ENCODE measurements around the gene KMT2E.
"Not testable (repeated sequence)": the region's sequence is repeated elsewhere in the genome, so short reads cannot be mapped to it uniquely, and the experiment has no call there.

The KMT2E gene

DNA sequence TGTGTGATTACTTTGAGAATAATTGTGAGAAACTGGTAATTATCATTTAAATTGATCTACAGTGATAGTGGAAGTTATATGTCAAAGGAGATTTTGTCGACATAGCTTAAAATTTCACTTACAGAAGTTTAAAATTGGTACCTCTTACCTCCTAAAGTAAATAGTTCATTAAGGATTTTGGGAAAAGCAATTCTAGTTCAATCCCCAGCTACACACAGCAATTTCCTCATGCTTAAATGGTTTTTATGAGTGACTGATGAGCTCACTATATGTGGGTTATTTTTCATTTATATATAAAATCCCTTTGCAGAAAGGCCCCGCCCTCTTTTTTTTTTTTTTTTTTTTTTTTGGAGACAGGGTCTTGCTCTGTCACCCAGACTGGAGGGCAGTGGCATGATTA, 12.7 kb downstream of the KMT2E start:
- DNase-seq (ENCODE audit: low read depth), result no peak

DNA sequence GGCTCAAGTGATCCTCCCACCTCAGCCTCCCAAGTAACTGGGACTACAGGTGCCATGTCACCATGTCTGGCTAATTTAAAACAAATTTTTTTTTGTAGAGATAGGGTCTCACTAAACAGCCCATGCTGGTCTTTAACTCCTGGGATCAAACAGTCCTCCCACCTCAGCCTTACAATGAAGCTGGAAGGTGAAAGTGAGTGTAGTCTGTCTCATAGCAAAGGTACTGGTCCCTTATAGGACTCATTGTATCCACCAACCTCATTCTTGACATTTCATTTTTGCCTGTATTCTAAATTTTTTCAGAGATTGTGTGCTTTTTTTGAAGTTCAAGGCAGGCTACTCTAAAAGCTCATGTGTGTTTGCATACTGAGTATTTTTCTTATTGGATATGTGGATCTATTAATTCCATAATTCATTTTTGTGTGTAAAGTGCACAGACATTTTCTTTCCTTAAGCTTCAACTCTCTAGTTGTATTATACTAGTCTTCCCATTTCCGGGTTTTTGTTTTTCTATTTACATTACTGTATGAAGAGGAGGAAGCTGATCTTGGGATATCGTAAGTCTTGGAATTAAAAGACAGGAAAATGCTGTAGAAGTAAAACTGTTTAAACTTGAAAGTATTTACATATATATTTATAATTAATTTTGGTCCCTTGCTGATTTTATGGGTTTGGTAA, 13.3 kb downstream of the KMT2E start:
- no peak for DNase-seq (ENCODE audit: low read depth)

DNA sequence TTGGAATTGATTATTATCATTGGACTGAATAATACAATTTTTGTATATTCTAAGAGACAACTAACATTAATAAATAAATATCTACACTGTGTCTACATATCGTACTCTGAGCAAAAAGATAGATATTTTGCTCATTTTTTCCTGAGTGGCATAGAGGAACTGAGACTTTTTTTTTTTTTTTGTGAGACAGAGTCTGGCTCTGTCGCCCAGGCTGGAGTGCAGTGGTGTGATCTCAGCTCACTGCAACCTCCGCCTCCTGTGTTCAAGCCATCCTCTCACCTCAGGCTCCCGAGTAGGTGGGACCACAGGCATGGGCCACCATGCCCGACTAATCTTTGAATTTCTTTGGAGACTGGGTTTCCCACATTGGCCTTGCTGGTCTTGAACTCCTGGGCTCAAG, 14.0 kb downstream of the KMT2E start:
- no peak for DNase-seq (ENCODE audit: low read depth)

DNA sequence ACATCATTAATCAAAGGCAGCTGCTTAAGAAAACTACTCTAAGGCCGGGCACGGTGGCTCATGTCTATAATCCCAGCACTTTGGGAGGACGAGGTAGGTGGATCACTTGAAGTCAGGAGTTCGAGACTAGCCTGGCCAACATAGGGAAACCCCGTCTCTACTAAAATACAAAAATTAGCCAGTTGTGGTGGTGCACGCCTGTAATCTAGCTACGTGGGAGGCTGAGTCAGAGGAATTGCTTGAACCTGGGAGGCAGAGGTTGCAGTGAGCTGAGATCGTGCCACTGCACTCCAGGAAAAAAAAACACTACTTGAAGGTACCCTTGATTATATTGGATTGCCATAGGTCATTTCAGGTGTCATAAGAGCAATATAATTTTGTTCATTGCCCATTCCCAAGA, 14.9 kb downstream of the KMT2E start:
- not testable (repeated sequence) for DNase-seq (ENCODE audit: low read depth)

DNA sequence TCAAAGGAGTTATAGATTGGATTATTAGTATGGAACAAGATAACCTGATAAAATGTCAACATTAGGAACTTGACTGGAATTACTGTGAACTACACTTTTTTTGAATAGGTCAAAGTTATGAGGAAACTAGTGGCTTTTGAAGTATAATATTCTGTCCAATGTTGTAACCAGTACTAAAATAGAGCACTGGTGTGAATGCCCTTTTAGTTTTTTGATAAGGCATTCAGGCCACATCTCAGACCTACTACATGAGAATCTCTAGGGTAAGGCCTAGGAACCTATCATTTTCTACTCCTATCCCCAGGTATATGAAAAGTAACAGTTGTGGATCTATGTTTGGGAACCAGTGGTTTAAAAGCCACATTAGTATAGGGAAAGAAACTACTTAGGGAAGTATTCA, 16.4 kb downstream of the KMT2E start:
- DNase-seq (ENCODE audit: low read depth), result no peak

DNA sequence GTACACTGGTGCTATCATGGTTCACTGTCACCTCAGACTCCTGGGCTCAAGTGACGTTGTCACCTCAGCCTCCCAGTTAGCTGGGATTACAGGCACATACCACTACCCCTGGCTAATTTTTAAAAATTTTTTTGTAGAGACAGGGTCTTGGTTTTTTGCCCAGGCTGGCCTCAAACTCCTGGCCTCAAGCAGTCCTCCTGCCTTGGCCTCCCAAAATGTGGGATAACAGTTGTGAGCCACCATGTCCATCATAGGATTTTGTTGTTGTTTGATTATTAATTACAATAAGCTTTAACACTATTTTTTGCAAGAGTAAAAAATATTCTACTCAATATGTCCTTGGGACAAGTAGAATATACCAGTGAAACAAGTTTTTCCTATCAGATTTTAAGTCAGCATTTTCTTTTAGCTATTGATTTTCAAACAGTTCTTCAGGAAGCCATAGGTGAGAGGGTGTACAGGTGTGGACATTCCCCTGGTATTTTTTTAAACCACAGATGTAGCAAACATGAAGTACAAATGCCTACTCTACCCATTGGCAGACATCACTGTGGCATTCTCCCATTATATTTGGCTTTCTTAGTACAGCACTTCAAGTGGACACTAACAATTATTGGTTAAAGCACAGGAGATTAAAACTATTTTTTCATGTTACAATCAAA, 18.7 kb downstream of the KMT2E start:
- no peak for DNase-seq (ENCODE audit: low read depth)

DNA sequence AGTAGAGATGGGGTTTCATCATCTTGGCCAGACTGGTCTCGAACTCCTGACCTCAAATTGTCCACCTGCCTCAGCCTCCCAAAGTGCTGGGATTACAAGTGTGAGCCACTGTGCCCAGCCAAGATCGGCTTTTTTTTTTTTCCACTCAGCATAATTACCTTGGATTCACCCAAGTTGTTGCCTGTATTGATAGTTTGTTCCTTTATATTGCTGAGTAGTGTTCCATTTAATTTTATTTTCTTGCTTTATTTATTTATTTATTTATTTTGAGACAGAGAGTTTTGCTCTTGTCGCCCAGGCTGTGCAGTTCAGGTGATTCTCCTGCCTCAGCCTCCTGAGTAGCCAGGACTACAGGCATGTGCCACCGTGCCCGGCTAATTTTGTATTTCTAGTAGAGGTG, 21.3 kb downstream of the KMT2E start:
- no peak for DNase-seq (ENCODE audit: low read depth)

DNA sequence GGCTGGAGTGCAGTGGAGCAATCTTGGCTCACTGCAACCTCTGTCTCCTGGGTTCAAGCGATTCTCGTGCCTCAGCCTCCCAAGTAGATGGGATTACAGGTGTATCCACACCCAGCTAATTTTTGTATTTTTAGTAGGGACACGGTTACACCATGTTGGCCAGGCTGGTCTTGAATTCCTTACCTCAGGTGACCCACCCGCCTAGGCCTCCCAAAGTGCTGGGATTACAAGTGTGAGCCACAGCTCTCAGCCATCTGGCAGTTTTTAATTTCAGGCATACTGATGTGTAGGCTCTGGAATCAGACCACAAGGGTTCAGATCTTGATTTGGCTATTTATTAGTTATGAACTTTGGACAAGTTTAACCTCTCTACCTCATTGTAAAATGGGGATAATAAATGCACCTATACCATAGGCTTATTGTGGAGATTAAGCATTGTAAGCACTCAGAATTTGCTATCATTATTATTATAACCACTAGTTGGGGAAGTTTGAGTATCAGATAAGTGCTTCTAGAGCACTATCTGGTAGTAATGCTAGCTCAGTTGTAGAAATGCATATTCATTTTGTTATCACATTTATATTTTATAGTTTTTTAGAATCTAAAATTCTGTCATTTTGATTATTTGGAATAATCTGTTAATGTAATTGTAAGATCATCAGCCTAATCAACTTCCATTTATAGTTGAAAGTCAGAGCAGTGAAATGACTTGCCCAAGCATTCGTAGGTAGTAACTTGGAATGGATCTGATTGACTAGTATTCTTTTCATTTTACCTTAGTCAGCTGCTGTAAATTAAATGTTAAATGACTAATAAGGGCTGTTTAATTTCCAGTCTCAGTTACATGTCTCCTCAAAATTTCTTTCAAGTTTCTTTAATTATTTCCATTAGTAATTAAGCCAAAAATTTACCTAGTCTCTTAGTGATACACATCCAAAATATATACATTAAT, 22.5 kb downstream of the KMT2E start:
- DNase-seq (ENCODE audit: low read depth), result no peak

DNA sequence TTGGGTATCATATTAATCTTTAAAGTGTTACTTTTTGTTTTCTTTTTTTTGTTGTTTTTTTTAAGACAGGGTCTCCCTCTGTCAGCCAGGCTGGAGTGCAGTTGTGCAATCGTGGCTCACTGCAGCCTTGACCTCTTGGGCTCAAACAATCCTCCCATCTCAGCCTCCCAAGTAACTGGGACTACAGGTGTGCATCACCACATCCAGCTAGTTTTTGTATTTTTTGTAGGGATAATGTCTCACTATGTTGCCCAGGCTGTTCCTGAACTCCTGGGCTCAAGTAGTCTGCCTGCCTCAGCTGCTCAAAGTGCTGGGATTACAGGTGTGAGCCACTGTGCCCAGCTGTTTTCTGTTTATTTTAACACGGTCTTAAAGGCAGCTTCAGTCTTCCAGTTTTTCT, 23.3 kb downstream of the KMT2E start:
- no peak for DNase-seq (ENCODE audit: low read depth)

DNA sequence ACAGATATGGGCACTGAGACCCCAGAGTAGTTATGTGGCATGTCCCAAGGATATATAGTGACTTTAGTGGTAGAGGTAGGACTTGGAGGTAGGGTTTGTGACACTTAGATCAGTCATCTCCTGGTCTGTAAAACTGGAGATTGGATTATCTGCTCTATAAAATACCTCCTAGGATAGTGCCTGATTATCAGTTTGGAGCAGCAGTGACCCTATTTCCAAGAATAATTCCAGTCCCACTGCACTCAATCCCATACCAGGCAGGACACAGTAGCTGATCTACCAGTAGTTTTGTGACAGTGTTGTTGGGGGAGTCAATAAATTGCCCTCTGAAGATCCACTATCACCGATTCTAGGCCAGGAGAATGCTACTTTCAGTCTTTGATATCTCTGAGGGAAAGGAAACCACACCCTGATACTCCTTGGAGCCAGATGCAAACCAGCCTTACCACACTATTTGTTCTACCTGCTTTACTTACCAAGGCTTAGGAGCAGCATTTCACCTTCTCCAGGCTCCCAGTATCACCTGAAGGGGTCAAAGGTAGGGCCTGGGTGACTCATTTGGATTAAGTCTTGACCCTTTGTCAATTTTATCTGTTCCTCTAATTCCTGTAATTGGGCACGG, 30.6 kb downstream of the KMT2E start:
- no peak for DNase-seq (ENCODE audit: low read depth)

DNA sequence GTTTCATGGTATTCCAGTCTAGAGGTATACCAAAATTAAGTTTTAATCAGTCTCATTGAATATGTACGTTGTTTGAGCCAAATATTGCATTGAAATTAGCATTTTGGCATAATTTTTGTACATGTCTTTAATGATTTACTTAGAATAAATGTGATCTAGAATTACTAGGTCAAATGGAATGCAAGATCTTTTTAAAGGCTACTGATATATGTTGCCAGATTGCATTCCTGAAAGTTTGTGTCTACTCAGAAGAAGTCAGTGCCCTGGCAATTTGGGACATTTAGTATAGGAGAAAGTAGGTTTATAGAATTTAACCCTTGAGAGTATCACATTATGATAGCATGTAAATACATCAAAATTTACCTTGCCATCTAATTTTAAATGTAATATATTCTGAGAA, 32.4 kb downstream of the KMT2E start:
- no peak for DNase-seq (ENCODE audit: low read depth)

DNA sequence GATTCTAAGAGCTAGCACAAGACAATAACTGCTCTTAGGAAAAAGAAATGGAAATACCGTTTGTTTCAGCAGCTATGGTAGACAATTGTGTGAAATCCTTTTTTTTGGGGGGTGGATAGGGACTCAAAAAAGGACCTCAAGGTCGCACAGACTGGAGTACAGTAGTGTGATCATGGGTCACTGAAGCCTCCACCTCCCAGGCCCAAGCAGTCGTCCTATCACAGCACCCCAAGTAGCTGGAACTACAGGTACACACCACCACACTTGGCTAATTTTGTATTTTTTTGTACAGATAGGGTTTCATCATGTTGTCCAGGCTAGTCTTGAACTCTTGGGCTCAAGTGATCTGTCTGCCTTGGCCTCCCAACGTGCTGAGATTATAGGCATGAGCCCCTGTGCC, 33.9 kb downstream of the KMT2E start:
- DNase-seq (ENCODE audit: low read depth), result no peak

DNA sequence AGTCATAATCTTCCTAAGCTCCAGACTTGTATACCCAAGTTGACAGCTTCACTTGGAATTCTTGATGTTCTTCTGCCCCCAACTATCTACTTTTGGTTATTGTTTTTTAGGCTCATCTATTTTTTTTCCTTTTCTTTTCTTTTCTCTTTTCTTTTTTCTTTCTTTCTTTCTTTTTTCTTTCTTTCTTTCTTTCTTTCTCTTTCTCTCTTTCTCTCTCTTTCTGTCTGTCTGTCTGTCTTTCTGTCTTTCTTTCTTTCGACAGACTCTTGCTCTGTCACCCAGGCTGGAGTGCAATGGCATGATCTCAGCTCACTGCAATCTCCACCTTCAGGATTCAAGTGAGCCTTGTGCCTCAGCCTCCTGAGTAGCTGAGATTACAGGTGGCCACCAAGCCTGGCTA, 36.5 kb downstream of the KMT2E start:
- DNase-seq (ENCODE audit: low read depth), result no peak

DNA sequence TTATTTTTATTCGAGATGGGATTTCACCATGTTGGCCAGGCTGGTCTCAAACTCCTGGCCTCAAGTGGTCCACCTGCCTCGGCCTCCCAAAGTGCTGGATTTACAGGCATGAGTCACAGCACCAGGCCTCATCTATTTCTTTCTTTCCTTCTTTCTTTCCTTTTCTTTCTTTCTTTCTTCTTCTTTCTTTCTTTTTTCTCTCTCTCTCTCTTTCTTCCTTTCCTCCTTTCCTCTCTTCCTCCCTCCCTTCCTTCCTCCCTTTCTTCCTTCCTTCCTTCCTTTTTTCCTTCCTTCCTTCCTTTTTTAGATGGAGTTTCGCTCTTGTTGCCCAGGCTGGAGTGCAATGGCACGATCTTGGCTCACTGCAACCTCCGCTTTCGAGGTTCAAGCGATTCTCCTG, 36.9 kb downstream of the KMT2E start:
- not testable (repeated sequence) for DNase-seq (ENCODE audit: low read depth)

DNA sequence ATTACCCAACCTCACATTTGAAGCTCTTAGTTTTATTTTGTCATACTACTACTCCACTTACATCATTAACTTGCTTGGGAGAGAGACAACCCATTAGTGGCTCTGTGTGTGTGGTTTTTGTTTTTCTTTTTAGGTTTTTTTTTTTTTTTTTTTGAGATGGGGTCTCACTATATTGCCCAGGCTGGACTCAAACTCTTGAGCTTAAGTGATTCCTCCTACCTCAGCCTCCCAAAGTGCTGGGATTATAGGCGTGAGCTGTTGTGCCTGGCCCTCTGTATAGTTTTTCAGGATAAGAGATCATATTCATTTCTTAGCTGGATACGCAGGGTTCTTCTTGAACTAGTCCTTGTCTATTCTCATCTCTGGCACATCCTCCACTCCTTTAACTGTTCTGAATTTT, 41.1 kb downstream of the KMT2E start:
- DNase-seq (ENCODE audit: low read depth), result no peak

DNA sequence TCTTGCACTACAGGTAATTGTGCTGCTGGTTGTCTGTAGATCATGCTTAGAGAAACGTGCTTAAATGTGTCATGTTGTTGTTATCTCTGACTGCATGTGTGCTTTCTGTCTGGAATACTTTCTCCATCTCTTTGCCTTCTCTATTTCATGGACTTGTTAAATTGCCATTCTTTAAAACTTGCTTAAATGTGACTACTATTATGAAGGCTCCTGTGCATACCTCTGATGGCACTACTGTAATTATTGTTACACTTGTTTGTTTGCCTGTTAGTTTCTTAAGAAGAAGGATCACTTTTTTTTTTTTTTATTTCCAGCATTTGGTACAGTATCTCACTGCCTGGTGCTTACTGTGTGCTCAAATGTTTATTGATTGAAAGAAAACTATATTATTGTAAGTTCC, 41.6 kb downstream of the KMT2E start:
- no peak for DNase-seq (ENCODE audit: low read depth)

DNA sequence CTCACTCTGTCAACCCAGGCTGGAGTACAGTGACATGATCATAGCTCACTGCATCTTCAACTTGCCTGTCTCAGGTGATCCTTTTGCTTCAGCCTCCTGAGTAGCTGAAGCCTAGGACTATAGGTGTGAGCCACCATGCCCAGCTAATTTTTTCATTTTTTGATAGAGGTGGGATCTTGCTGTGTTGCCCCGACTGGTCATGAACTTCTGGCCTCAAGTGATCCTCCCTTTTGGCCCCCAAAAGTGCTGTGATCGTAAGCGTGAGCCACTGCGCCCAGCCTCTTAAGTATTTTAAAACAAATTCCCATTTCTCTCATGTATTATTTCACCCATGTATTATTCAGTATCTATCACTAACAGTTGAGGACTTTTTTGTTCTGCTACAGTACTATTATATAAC, 43.5 kb downstream of the KMT2E start:
- DNase-seq (ENCODE audit: low read depth), result no peak

DNA sequence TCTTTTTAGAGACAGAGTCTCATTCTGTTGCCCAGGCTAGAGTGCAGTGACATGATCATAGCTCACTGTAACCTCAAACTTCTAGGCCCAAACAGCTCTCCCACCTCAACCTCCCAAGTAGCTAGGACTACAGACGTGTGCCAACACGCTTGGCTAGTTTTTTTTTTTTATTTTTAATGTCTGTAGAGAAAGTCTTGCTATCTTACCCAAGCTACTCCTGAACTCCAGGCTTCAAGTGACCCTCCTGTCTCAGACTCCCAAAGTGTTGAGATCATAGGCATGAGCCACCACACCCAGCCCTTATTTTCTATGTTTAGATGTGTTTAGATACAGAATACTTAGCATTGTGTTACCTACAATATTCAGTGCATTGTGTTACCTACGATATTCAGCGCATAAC, 46.4 kb downstream of the KMT2E start:
- DNase-seq (ENCODE audit: low read depth), result no peak

DNA sequence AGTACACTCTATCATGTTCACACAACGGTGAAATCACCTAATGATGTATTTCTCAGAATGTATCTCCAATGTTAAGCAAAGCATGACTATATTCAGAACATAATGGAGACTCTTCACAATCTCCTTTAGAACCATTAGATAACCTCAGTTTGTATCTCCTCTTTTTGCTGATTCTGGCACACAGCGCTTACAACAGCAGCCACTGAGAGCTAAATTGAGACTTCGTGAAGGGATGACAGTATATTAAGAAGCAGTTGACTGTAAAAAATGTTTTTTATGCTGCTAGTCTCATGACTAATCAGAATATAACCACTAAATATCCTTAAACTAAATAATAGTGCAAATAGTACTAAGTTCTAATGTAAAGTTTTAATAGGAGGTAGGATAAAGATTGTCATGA, 46.9 kb downstream of the KMT2E start:
- DNase-seq (ENCODE audit: low read depth), result no peak

DNA sequence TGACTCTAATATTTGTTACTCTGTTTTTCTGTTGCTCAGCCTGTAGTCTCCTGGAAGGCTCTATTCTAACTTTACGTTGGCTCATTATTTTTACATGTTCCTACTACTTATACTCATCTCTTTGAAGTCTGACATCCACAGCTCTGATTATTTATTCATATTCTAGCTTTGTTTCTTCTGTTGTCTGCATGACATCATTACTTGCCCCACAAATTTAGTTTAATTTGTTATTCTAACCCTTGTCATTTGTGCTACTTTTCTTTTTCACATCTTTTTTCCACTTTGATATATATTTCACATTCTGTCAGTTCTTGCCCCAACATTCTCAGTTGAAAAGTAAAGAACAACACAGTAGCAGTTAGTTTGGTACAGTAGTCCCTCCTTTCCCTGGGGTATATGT, 51.1 kb downstream of the KMT2E start:
- DNase-seq (ENCODE audit: low read depth), result no peak

DNA sequence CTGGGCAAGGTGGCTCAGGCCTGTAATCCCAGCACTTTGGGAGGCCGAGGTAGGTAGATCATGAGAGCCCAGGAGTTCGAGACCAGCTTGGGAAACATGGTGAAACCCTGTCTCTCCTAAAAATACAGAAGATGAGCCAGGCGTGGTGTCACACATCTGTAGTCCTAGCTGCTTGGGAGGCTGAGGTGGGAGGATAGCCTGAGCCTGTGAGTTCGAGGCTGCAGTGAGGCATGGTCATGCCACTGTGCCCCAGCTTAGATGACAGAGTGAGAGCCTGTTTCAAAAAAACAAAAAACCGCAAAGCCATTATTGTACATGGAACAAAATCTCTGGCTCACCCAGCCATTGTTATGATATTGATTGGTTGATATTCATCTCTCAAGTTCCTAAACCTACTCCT, 53.7 kb downstream of the KMT2E start:
- no peak for DNase-seq (ENCODE audit: low read depth)

DNA sequence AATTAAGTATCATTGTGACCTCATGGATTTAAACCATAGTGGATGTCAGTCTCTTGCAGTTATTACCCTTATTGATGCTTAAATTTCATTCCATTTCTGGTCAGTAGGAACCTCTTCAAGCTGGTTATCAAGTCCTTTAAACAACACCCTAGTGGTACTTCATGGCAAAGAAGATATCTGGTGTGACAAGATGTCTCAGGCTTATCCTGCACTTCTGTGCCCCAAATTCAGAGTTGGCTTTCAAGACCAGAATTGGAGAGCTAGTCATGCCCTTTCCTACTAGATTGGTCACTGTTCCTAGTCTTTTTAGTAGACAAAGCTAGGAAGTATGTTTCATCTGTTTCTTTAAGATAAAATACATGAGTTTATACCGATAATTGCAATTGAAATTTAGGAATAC, 54.9 kb downstream of the KMT2E start:
- DNase-seq (ENCODE audit: low read depth), result no peak

DNA sequence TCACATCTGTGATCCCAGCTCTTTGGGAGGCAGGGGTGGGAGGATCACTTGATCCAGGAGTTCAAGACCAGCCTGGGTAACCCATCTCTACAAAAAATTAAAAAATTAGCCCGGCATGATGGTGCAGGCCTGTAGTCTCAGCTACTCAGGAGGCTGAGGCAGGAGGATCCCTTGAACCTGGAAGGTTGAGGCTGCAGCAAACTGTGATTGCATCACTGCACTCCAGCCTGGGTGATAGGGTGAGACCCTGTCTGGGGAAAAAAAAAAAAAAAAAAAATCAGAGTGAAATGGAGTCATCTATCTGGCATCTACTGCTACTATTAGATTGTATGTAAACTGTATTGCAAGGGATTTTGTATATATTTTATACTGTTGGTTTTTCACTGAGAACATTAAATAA, 59.1 kb downstream of the KMT2E start:
- DNase-seq (ENCODE audit: low read depth), result no peak

Data from HS-27A (cell line).